BJ (cell line): ENCODE data around the gene SELPLG. TPM values are rescaled to one million over a fixed set of nuclear protein-coding genes. Genes with fewer than 3 reads are reported as not detected.
"Not testable (repeated sequence)": the region's sequence is repeated elsewhere in the genome, so short reads cannot be mapped to it uniquely, and the experiment has no call there.

Source experiments
- CTCF ChIA-PET: fragments of 350-600 bp; formaldehyde crosslinking; extraction: SDS; loops from one replicate; lab custom pipeline; 2021; ENCODE audit warnings: antibody characterized with exemption, inconsistent platforms; lab: Yijun Ruan, JAX
- POLR2A ChIA-PET: fragments of 300-600 bp; sonication (Branson Sonifier 250); formaldehyde crosslinking; extraction: SDS; loops from one replicate; lab custom pipeline; 2021; ENCODE audit warnings: antibody characterized with exemption; lab: Charles Lee
- DNase-seq: peaks from one replicate; pipeline ENCODE4 v3.0.0-alpha.2; 2011; ENCODE audit warnings: low read depth
- H3K27me3 ChIP-seq: 2 replicates; pipeline ENCODE4 v1.6.0; 2011; ENCODE audit warnings: low read length; ENCODE audit not compliant: control insufficient read depth, insufficient read depth
- H3K36me3 ChIP-seq: 2 replicates; pipeline ENCODE4 v1.5.1; 2011; ENCODE audit warnings: low read length; ENCODE audit not compliant: control insufficient read depth, insufficient read depth
- H3K4me3 ChIP-seq: 2 replicates; pipeline ENCODE4 v1.5.1; 2011; ENCODE audit warnings: low read depth, mild to moderate bottlenecking, control low read depth, low read length
- polyA plus RNA-seq: library from polyadenylated mRNA; depleted of rRNA; stranded (reverse); fragments of >200 nt; gene quantifications from 2 replicates; pipeline ENCODE4 v1.2.3, GENCODE V29; 2011
- TF ChIP-seq, protein P1 (sequence below): IDR thresholded peaks from 2 replicates; pipeline ENCODE4 v1.5.1; 2011; ENCODE audit warnings: low read depth, mild to moderate bottlenecking, control low read depth, inconsistent platforms, low read length, moderate library complexity; ENCODE audit not compliant: insufficient read depth

Gene SELPLG
- polyA plus RNA-seq, 1 experiment = 8.1 TPM

DNA sequence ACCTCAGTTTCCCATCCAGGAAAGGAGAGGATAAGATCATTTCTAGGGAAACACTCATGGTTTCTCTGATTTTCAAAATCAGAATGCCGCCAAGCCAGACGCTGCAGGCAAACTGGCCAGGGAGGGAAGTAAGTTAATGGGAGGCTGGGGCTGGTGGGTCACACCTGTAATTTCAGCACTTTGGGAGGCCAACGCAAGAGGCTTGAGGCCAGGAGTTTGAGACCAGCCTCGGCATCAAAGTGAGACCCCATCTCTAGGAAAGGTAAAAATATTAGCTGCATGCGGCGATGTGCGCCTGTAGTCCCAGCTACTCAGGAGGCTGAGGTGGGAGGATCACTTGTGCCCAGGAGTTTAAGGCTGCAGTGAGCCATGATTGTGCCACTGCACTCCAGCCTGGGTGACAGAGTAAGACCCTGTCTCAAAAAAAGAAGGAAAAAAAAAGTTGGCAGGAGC is 587 bp downstream of the SELPLG start:
- Histone ChIP-seq H3K27me3 (no peaks in the 10 kb centered on the region), H3K36me3 (no peaks in the 10 kb centered on the region), H3K4me3 (no peak overlapping the region)
- POLR2A ChIA-PET = no interaction called here
- CTCF ChIA-PET = interaction anchor here (0.7 kb wide), 1 partner anchor 103 kb away, joined by 4 read pairs; no protein-coding TSS in a partner anchor
- TF ChIP-seq, protein P1, sequence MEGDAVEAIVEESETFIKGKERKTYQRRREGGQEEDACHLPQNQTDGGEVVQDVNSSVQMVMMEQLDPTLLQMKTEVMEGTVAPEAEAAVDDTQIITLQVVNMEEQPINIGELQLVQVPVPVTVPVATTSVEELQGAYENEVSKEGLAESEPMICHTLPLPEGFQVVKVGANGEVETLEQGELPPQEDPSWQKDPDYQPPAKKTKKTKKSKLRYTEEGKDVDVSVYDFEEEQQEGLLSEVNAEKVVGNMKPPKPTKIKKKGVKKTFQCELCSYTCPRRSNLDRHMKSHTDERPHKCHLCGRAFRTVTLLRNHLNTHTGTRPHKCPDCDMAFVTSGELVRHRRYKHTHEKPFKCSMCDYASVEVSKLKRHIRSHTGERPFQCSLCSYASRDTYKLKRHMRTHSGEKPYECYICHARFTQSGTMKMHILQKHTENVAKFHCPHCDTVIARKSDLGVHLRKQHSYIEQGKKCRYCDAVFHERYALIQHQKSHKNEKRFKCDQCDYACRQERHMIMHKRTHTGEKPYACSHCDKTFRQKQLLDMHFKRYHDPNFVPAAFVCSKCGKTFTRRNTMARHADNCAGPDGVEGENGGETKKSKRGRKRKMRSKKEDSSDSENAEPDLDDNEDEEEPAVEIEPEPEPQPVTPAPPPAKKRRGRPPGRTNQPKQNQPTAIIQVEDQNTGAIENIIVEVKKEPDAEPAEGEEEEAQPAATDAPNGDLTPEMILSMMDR = no peak
- DNase-seq = no peak

DNA sequence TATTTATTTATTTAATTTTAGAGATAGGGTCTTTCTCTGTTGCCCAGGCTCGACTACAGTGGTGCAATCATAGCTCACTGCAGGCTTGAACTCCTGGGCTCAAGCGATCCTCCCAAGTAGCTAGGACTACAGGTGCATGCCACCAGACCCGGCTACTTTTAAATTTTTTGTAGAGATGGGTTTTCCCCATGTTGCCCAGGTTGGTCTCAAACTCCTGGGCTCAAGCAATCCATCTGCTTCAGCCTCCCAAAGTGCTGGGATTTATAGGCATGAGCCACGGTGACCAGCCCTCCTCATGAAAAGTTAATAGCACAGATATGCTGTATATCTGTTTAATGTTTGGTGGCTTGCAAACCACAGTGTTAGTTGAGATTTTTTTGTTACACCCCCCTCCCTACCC is 2.4 kb downstream of the SELPLG start:
- DNase-seq, H3K36me3 ChIP-seq, H3K27me3 ChIP-seq, H3K4me3 ChIP-seq, POLR2A ChIA-PET: not testable (repeated sequence)
- CTCF ChIA-PET = interaction anchor here (1.5 to 5.5 kb wide), 4 partner anchors 13 to 172 kb away, joined by 5 to 40 read pairs (median 8); no protein-coding TSS in a partner anchor

DNA sequence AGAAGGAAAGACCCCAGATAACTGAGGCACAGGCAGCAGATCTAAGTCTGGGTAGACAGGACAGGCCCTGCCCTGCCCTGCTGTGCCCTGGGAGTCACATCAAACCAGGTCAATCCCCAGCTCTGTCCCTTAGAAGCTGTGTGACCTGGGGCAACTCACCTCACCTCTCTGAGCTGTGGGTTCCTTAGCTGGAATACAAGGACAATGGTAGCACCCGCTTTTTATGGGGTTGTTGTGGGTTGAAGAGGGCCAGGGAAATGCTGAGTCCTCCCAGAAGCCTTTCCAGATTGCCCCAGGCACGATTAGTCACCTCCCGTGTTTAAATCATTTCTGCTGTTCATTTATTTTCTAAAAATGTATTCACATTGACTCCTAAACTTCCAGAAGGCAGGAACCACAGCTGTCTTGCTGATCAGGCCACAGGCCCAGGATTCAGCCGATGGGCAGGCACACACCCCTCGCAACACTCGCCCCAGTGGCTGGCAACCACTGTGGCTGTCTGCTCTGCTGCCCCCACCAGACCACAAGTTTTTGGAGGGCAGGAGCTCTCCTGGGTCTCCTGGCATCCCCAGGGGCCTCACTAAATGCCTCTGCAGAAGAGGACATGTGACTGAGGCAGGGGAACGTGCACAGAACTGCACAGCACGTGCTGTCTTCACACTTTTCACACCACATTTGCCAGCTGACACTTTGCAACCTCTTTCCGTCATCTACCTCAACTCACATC is 3.0 kb downstream of the SELPLG start:
- CTCF ChIA-PET = interaction anchor here (0.7 to 5.5 kb wide), 8 partner anchors 11 to 219 kb away, joined by 3 to 40 read pairs (median 4); no protein-coding TSS in a partner anchor
- TF ChIP-seq, protein P1 = no peak
- POLR2A ChIA-PET = interaction anchor here (0.7 kb wide), 1 partner anchor 40 kb away, joined by 5 read pairs; no protein-coding TSS in a partner anchor

DNA sequence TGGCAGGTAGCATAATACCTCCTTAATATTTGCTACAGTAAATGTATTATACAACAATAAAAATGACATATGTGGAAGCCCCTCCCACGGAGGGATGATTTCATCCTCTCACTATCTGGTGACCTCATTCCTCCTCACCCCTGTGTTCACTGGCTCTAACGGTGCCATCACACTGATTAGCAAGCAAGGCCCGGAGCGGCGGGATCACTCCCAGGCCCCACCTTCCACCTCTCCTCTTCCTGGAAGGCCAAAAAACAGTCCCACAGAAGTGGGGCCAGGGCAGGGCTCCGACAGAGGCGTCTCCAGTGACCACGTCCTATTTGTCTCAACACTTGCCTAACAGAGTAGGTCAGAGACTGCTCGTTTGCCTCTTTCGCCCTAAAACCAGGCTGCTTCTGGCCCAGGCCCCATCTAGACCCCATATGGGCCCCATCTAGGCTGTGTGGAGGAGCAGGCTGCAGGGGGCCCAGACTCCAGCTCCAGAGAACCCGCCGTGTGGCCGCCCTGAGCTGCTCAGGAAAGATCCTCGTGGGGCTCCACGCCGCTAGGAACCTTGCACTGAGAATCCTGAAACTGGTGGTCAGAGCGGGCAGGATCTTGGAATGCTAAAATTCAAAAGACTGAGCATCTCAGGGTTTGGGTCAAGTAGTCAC is 3.7 kb downstream of the SELPLG start:
- ChIA-PET CTCF (interaction anchor here (0.8 to 5.5 kb wide), 7 partner anchors 12 to 219 kb away, joined by 3 to 40 read pairs (median 5); no protein-coding TSS in a partner anchor), POLR2A (interaction anchor here (0.7 kb wide), 1 partner anchor 41 kb away, joined by 5 read pairs; no protein-coding TSS in a partner anchor)
- H3K36me3 ChIP-seq = no peaks in the 10 kb centered on the region
- peak; percentile 53 for DNase-seq
- H3K27me3 ChIP-seq = no peaks in the 10 kb centered on the region
- H3K4me3 ChIP-seq = no peak overlapping the region
- TF ChIP-seq, protein P1 = no peak

More for the DNA sequence above, 3.0 kb downstream of the SELPLG start:
- Histone ChIP-seq H3K4me3 (no peak overlapping the region), H3K27me3 (no peaks in the 10 kb centered on the region), H3K36me3 (no peaks in the 10 kb centered on the region)
- DNase-seq = peak; percentile 84

DNA sequence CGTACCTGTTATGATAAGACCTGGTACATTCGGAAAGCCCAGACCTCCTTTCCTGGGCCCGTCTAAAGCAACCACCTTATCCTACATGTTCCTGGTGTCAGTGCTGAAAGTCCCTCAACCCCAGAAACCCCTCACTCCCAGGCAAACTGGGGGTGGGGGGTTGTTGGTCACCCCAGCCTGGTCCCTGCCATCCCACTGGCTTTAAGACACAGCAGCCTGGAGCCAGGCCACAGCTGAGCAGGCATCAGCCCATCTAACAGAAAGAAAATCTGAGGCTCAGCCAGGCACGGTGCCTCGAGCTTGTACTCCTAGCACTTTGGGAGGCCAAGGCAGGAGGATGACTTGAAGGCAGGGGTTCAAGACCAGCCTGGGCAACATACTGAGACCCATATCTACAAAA is 4.5 kb downstream of the SELPLG start:
- Histone ChIP-seq H3K4me3 (no peak overlapping the region), H3K27me3 (no peaks in the 10 kb centered on the region), H3K36me3 (no peaks in the 10 kb centered on the region)
- ChIA-PET POLR2A (no interaction called here), CTCF (interaction anchor here (0.6 to 5.5 kb wide), 4 partner anchors 11 to 314 kb away, joined by 3 to 40 read pairs (median 4); no protein-coding TSS in a partner anchor)
- no peak for DNase-seq
- TF ChIP-seq, protein P1 = no peak
